ENCODE results near the gene BYSL. TPM values are rescaled to one million over a fixed set of nuclear protein-coding genes. Genes with fewer than 3 reads are reported as not detected.

The BYSL gene
- total RNA-seq, 1 donor from 2014 or later = 43.2 TPM

GRCh38 chr6:41922154-41922553 lies 855 bp downstream of the BYSL start:
- ChIA-PET CTCF (interaction anchor here (1.1 to 3.4 kb wide), 8 partner anchors 8 to 127 kb away, joined by 3 to 43 read pairs (median 6); partner anchors contain the start of genes CCND3, TAF8 and USP49), POLR2A (interaction anchor here (0.8 to 3.4 kb wide), 7 partner anchors 8 to 135 kb away, joined by 3 to 48 read pairs (median 21); partner anchors contain the start of genes CCND3, TOMM6 and USP49)
- Mint-ChIP-seq H3K9me3 (no peaks in the 10 kb centered on the region), H3K27ac (peak overlapping the region; percentile 41), H3K27me3 (no peaks in the 10 kb centered on the region), H3K4me3 (peak overlapping the region; percentile 98), H3K4me1 (peaks cover 49% of the 10 kb centered on the region), H3K36me3 (ENCODE audit: low read depth) (peaks cover 52% of the 10 kb centered on the region)
- DNase-seq (no peak), ATAC-seq (ENCODE audit: low read depth) (no peak)
- TF ChIP-seq CTCF (IDR thresholded peaks at IDR 0.05) = no peak
- intact Hi-C loops (cut with micrococcal nuclease) = loop anchor here (10.0 kb wide), 1 partner anchor 643 kb away; the partner anchor contains the start of gene UBR2

GRCh38 chr6:41927253-41927652 lies 6.0 kb downstream of the BYSL start:
- POLR2A ChIA-PET = interaction anchor here (0.5 to 0.6 kb wide), 2 partner anchors 80 to 125 kb away, joined by 3 to 9 read pairs; no protein-coding TSS in a partner anchor
- Mint-ChIP-seq H3K27me3 (no peaks in the 10 kb centered on the region), H3K36me3 (ENCODE audit: low read depth) (peaks cover 80% of the 10 kb centered on the region), H3K9me3 (no peaks in the 10 kb centered on the region), H3K4me1 (peaks cover 27% of the 10 kb centered on the region), H3K4me3 (no peak overlapping the region), H3K27ac (no peak overlapping the region)
- ATAC-seq (ENCODE audit: low read depth) (no peak), DNase-seq (no peak)
- intact Hi-C loops (cut with micrococcal nuclease) = loop anchor here (10.0 kb wide), 1 partner anchor 638 kb away; the partner anchor contains the start of gene UBR2
- no peak for TF ChIP-seq CTCF (IDR thresholded peaks at IDR 0.05)
- CTCF ChIA-PET = interaction anchor here (0.6 to 1.3 kb wide), 2 partner anchors 113 to 140 kb away, joined by 3 to 4 read pairs; partner anchors contain the start of gene TOMM6

GRCh38 chr6:41929924-41930323 lies 8.6 kb downstream of the BYSL start:
- H3K27ac Mint-ChIP-seq = no peak overlapping the region
- ChIA-PET CTCF (interaction anchor here (0.9 to 1.6 kb wide), 2 partner anchors 8 to 9 kb away, joined by 3 to 5 read pairs; partner anchors contain the start of genes BYSL and MED20), POLR2A (interaction anchor here (1.0 kb wide), 2 partner anchors 8 to 9 kb away, joined by 3 to 4 read pairs; partner anchors contain the start of genes BYSL and MED20)
- no peaks in the 10 kb centered on the region for H3K9me3 Mint-ChIP-seq
- no peak for ATAC-seq (ENCODE audit: low read depth)
- no peak for TF ChIP-seq CTCF (IDR thresholded peaks at IDR 0.05)
- no peak overlapping the region for H3K4me3 Mint-ChIP-seq
- H3K27me3 Mint-ChIP-seq = no peaks in the 10 kb centered on the region
- intact Hi-C loops (cut with micrococcal nuclease) = loop anchor here (10.0 kb wide), 1 partner anchor 635 kb away; the partner anchor contains the start of gene UBR2
- DNase-seq = no peak
- peaks cover 83% of the 10 kb centered on the region for H3K36me3 Mint-ChIP-seq (ENCODE audit: low read depth)
- peaks cover 22% of the 10 kb centered on the region for H3K4me1 Mint-ChIP-seq

GRCh38 chr6:41931792-41932191 lies 10.5 kb downstream of the BYSL start:
- POLR2A ChIA-PET = interaction anchor here (13.0 kb wide), 1 partner anchor 113 kb away, joined by 195 read pairs; the partner anchor contains the start of gene TAF8
- ATAC-seq (ENCODE audit: low read depth) = no peak
- DNase-seq = no peak
- Mint-ChIP-seq H3K9me3 (no peaks in the 10 kb centered on the region), H3K27me3 (no peaks in the 10 kb centered on the region), H3K4me3 (no peak overlapping the region), H3K4me1 (peaks cover 38% of the 10 kb centered on the region), H3K27ac (peak overlapping the region; percentile 3), H3K36me3 (ENCODE audit: low read depth) (peaks cover 89% of the 10 kb centered on the region)
- intact Hi-C loops (cut with micrococcal nuclease) = no loop called here
- CTCF ChIA-PET = no interaction called here
- TF ChIP-seq CTCF (IDR thresholded peaks at IDR 0.05) = no peak

- H3K36me3 Mint-ChIP-seq (ENCODE audit: low read depth) = peaks cover 87% of the 10 kb centered on the region
- no peak overlapping the region for H3K4me3 Mint-ChIP-seq
- ATAC-seq (ENCODE audit: low read depth) (no peak), DNase-seq (no peak)
- no peaks in the 10 kb centered on the region for H3K27me3 Mint-ChIP-seq
- peaks cover 43% of the 10 kb centered on the region for H3K4me1 Mint-ChIP-seq
- no peaks in the 10 kb centered on the region for H3K9me3 Mint-ChIP-seq
- ChIA-PET CTCF (no interaction called here), POLR2A (interaction anchor here (13.0 kb wide), 1 partner anchor 113 kb away, joined by 195 read pairs; the partner anchor contains the start of gene TAF8)
- TF ChIP-seq CTCF (IDR thresholded peaks at IDR 0.05) = no peak
- no peak overlapping the region for H3K27ac Mint-ChIP-seq
- intact Hi-C loops (cut with micrococcal nuclease) = no loop called here
Observed at GRCh38 chr6:41932378-41932777, 11.1 kb downstream of the BYSL start.
